ENCODE measurements around the gene FBXW11.

Gene FBXW11

DNA sequence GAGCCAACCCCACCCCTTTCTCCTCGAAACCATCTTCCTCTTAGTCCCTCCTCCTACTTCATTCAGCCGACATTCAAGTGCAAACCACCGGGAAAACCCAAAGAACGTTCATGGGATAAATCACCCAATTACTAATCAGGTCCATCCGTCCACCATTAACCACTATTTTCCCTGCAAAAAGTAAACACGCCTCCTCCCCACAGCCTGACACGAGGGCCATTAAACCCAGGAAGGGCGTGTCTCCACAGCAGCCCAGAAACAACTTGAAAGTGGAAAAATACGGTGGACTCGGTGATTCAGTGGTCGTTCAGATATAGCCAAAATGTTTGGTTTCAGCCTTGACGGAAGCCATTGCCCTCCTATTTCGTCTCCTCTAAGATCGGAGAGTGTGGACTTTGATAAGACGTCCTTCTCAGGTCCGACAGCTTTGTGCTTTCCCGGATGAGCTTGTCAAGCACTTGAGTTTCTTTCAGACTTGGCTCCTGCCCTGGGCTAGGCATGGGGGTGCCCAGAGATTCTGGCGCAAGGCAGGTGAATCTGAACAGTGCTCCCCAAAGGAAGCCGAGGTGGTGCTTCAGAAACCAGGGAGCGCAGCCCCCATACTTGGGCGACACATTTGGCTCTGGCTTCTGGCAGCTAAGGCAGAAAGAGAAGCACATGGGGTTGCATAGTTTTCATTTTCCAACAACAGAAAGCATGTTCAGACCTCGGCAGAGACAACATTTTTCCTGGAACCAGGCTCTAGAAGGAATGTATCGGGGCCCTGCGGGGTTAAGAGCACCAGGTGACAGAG, 164.3 kb downstream of the FBXW11 start:
- DNase-seq (ENCODE audit: extremely low read depth, low read depth), result no peak
- TF ChIP-seq CTCF (IDR thresholded peaks at IDR 0.05; ENCODE audit: low read depth, low read length), result no peak

DNA sequence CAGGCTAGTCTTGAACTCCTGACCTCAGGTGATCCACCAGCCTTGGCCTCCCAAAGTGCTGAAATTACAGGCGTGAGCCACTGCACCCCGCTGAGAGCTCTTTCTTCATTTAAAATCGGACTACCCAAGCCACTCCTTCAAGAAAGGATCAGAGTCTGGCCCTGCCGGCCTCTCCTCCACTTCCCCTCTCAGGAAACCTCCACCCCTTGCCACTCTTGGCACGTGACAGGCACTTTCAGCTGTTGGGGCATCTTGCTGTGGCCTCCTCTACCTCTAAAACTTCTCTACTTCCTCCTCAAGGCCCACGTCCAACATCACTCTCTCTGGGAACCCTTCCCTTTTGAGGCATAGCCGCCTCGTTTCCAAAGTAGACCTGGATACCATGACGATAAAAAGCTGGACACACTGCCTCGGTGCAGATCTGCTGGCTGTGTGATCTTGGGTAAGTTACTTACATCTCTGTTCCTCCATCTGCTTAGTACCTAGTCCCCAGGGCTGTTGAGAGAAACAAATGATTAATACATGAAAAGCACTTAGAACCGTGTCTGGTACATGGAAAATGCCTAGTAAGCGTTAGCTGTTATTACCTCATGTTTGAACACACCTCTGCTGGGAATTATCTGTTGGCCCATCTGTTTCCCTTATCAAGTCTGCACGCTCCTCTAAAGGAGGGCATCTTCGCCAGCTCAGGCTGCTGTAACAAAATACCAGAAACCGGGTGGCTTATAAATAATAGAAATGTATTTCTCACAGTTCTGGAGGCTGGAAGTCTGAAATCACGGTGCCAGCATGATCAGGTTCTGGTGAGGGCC, 165.5 kb downstream of the FBXW11 start:
- no peak for DNase-seq (ENCODE audit: extremely low read depth, low read depth)

GRCh38 chr5:171840066-171840465, 166.4 kb downstream of the FBXW11 start:
- DNase-seq (ENCODE audit: extremely low read depth, low read depth), result no peak
- no peak for TF ChIP-seq CTCF (IDR thresholded peaks at IDR 0.05; ENCODE audit: low read depth, low read length)

More for the DNA sequence above, 165.5 kb downstream of the FBXW11 start:
- no peak for TF ChIP-seq CTCF (IDR thresholded peaks at IDR 0.05; ENCODE audit: low read depth, low read length)

DNA sequence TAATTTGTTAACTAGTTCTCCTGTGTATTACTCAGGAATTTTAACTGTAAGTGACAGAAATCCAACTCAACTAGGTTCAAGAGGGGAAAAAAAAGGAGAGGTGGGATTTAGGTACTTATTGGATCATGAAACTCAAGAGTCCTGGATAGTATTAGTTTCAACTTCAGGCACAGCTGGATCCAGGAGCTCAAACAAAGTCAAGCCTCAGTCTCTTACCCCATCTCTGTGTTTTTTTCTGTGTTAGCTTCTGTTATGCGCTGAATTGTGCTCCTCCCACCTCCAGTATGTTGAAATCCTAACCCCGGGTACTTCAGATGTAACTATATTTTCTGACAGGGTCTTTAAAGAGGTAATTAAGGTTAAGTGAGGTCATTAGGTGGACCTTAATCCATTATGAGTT, 167.3 kb downstream of the FBXW11 start:
- no peak for TF ChIP-seq CTCF (IDR thresholded peaks at IDR 0.05; ENCODE audit: low read depth, low read length)
- DNase-seq (ENCODE audit: extremely low read depth, low read depth), result no peak

DNA sequence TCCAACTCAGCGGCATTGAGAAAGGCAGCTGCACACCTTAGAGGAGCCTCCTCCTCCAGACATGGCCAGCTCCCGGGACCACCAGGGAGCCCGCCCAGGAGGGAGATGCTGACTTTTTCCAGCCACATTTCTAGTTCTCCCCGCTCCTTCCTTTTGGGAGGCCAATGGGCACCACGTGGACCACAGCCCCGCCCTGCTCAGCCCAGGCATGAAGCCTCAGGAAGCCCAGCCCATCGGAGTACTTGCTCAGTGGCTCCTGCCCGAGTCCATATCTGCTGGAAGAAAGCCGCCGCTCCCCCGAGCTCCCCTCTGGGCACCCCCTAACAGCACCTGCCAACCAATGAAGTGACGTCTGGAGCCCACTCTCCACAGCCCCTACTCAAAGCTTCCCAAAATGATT, 168.4 kb downstream of the FBXW11 start:
- no peak for TF ChIP-seq CTCF (IDR thresholded peaks at IDR 0.05; ENCODE audit: low read depth, low read length)
- no peak for DNase-seq (ENCODE audit: extremely low read depth, low read depth)

- no peak for TF ChIP-seq CTCF (IDR thresholded peaks at IDR 0.05; ENCODE audit: low read depth, low read length)
- no peak for DNase-seq (ENCODE audit: extremely low read depth, low read depth)
Measured at GRCh38 chr5:171837522-171837921, 168.9 kb downstream of the FBXW11 start.

DNA sequence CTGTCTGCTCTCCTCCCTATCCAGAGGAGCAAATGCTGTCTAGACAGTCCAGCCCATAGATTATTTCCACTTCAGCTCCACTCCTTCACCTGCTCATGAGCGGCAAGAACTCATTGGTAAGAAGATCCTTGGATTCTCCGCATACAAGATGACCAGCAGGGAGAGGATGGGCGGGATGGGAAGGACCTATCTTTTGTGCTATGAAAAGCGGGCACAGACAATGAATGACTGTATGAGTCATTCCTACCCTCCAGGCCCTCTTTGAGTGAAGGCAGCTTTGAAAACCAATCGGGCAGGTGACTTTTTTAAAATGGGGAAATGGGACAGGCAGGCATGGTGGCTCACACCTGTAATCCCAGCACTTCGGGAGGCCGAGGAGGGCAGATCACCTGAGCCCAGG, 171.4 kb downstream of the FBXW11 start:
- DNase-seq (ENCODE audit: extremely low read depth, low read depth), result no peak
- TF ChIP-seq CTCF (IDR thresholded peaks at IDR 0.05; ENCODE audit: low read depth, low read length), result no peak
